ENCODE measurements around the gene RBM19.

- TF ChIP-seq ZNF274 (IDR thresholded peaks at IDR 0.05; ENCODE audit: low read depth, low read length), result no peak
- TF ChIP-seq YY1 (IDR thresholded peaks at IDR 0.05; ENCODE audit: insufficient read depth, insufficient read length), result no peak
These were observed 48.7 kb downstream of the RBM19 start for GRCh38 chr12:113917393-113917792.

All from NT2/D1 (cell line).